ENCODE results near the gene CCNI.

DNA sequence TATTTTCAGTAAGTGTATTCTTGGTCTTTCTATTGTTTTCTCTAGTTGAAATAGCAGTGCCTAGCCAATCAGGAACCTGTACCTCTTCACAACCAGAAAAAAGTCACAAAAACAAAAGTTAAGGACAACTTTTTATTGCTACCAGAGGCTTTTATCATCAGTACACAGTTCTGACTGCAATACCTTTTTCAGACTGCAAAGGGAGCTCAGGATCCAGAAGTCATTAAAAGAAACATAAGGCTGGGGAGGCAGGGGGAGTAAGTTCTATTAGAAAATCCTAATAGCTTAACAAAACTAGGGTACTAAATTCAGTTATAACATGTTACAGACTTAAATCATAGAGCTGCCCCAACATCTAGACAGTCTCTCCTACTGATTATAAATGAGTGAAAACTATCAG, 28.8 kb downstream of the CCNI start:
- TF ChIP-seq POLR2AphosphoS5 (IDR thresholded peaks at IDR 0.05; ENCODE audit: low read depth, low read length), result no peak
- TF ChIP-seq POLR2A (IDR thresholded peaks at IDR 0.05; ENCODE audit: low read depth, low read length), result no peak
- TF ChIP-seq SPI1 (IDR thresholded peaks at IDR 0.05; ENCODE audit: low read depth, low read length), result no peak
